Measurements from ENCODE around the gene TMPRSS6. TPM values are rescaled to one million over a fixed set of nuclear protein-coding genes. Genes with fewer than 3 reads are reported as not detected.

The TMPRSS6 gene
- total RNA-seq, 1 experiment from 2014 or later = not detected

GRCh38 chr22:37144180-37144554 lies 34.7 kb upstream of the TMPRSS6 start:
- in situ Hi-C loops (cut with HindIII; ENCODE audit: low pct_unique_long_range_greater_than_20kb, low sequenced_read_pairs) = no loop called here
- no peak for DNase-seq (ENCODE audit: low read depth)

- in situ Hi-C loops (cut with HindIII; ENCODE audit: low pct_unique_long_range_greater_than_20kb, low sequenced_read_pairs) = no loop called here
- DNase-seq (ENCODE audit: low read depth) = no peak
Measured at GRCh38 chr22:37141971-37142370, 32.5 kb upstream of the TMPRSS6 start.

- in situ Hi-C loops (cut with HindIII; ENCODE audit: low pct_unique_long_range_greater_than_20kb, low sequenced_read_pairs) = no loop called here
- DNase-seq (ENCODE audit: low read depth) = no peak
Measured at GRCh38 chr22:37141476-37141875, 32.0 kb upstream of the TMPRSS6 start.

- DNase-seq (ENCODE audit: low read depth) = no peak
- in situ Hi-C loops (cut with HindIII; ENCODE audit: low pct_unique_long_range_greater_than_20kb, low sequenced_read_pairs) = no loop called here
Measured at GRCh38 chr22:37140686-37141323, 31.3 kb upstream of the TMPRSS6 start.

- no peak for DNase-seq (ENCODE audit: low read depth)
- in situ Hi-C loops (cut with HindIII; ENCODE audit: low pct_unique_long_range_greater_than_20kb, low sequenced_read_pairs) = no loop called here
Measured at GRCh38 chr22:37139762-37140161, 30.2 kb upstream of the TMPRSS6 start.

GRCh38 chr22:37138849-37139561 lies 29.5 kb upstream of the TMPRSS6 start:
- DNase-seq (ENCODE audit: low read depth) = no peak
- in situ Hi-C loops (cut with HindIII; ENCODE audit: low pct_unique_long_range_greater_than_20kb, low sequenced_read_pairs) = no loop called here

- in situ Hi-C loops (cut with HindIII; ENCODE audit: low pct_unique_long_range_greater_than_20kb, low sequenced_read_pairs) = no loop called here
- no peak for DNase-seq (ENCODE audit: low read depth)
Measured at GRCh38 chr22:37137903-37138665, 28.6 kb upstream of the TMPRSS6 start.

GRCh38 chr22:37137131-37137530 lies 27.6 kb upstream of the TMPRSS6 start:
- in situ Hi-C loops (cut with HindIII; ENCODE audit: low pct_unique_long_range_greater_than_20kb, low sequenced_read_pairs) = no loop called here
- DNase-seq (ENCODE audit: low read depth) = no peak

- in situ Hi-C loops (cut with HindIII; ENCODE audit: low pct_unique_long_range_greater_than_20kb, low sequenced_read_pairs) = no loop called here
- no peak for DNase-seq (ENCODE audit: low read depth)
Measured at GRCh38 chr22:37135023-37135422, 25.5 kb upstream of the TMPRSS6 start.

GRCh38 chr22:37133304-37134018 lies 23.9 kb upstream of the TMPRSS6 start:
- in situ Hi-C loops (cut with HindIII; ENCODE audit: low pct_unique_long_range_greater_than_20kb, low sequenced_read_pairs) = no loop called here
- DNase-seq (ENCODE audit: low read depth) = no peak

GRCh38 chr22:37132773-37133172 lies 23.3 kb upstream of the TMPRSS6 start:
- DNase-seq (ENCODE audit: low read depth) = no peak
- in situ Hi-C loops (cut with HindIII; ENCODE audit: low pct_unique_long_range_greater_than_20kb, low sequenced_read_pairs) = no loop called here

GRCh38 chr22:37129866-37130441 lies 20.4 kb upstream of the TMPRSS6 start:
- in situ Hi-C loops (cut with HindIII; ENCODE audit: low pct_unique_long_range_greater_than_20kb, low sequenced_read_pairs) = no loop called here
- DNase-seq (ENCODE audit: low read depth) = no peak

- no peak for DNase-seq (ENCODE audit: low read depth)
- in situ Hi-C loops (cut with HindIII; ENCODE audit: low pct_unique_long_range_greater_than_20kb, low sequenced_read_pairs) = no loop called here
Measured at GRCh38 chr22:37128555-37129281, 19.2 kb upstream of the TMPRSS6 start.

- no peak for DNase-seq (ENCODE audit: low read depth)
- in situ Hi-C loops (cut with HindIII; ENCODE audit: low pct_unique_long_range_greater_than_20kb, low sequenced_read_pairs) = no loop called here
Measured at GRCh38 chr22:37127350-37127878, 17.9 kb upstream of the TMPRSS6 start.

GRCh38 chr22:37126882-37127281 lies 17.4 kb upstream of the TMPRSS6 start:
- in situ Hi-C loops (cut with HindIII; ENCODE audit: low pct_unique_long_range_greater_than_20kb, low sequenced_read_pairs) = no loop called here
- no peak for DNase-seq (ENCODE audit: low read depth)

- DNase-seq (ENCODE audit: low read depth) = peak; percentile 46
- in situ Hi-C loops (cut with HindIII; ENCODE audit: low pct_unique_long_range_greater_than_20kb, low sequenced_read_pairs) = no loop called here
Measured at GRCh38 chr22:37126383-37126782, 16.9 kb upstream of the TMPRSS6 start.

- no peak for DNase-seq (ENCODE audit: low read depth)
- in situ Hi-C loops (cut with HindIII; ENCODE audit: low pct_unique_long_range_greater_than_20kb, low sequenced_read_pairs) = no loop called here
Measured at GRCh38 chr22:37123649-37124048, 14.1 kb upstream of the TMPRSS6 start.
